GM12878 (cell line): ENCODE measurements around the gene FTL. TPM values are rescaled to one million over a fixed set of nuclear protein-coding genes. Genes with fewer than 3 reads are reported as not detected.
A peak's percentile ranks its signal among the peaks of the same experiment; 100 is the strongest.

ENCODE experiments used
- ATAC-seq: fragments of 200-7000 bp; cut with Tn5 transposase; 3 replicates; pipeline ENCODE4 v1.9.1; 2020; ENCODE audit warnings: mild to moderate bottlenecking, moderate library complexity
- BruUV-seq: library from RNA; stranded (reverse); fragments of 400-500 nt; replicated peaks from 2 replicates; lab custom pipeline; 2021; lab: Mats Ljungman, UMichigan
- CTCF ChIA-PET: fragments of 300-600 bp; sonication (Branson Sonifier 250); formaldehyde crosslinking; extraction: SDS; loops from one replicate; lab custom pipeline; 2021; ENCODE audit warnings: inconsistent platforms; lab: Yijun Ruan, JAX
- POLR2A ChIA-PET: fragments of 350-600 bp; formaldehyde crosslinking; extraction: SDS; loops from one replicate; lab custom pipeline; 2021; ENCODE audit warnings: inconsistent platforms; lab: Charles Lee
- RAD21 ChIA-PET: fragments of 300-600 bp; sonication (Branson Sonifier 250); formaldehyde crosslinking; loops from one replicate; lab custom pipeline; 2023; ENCODE audit warnings: antibody characterized with exemption; ENCODE audit not compliant: unreplicated experiment; lab: Charles Lee
- SMC1A ChIA-PET: fragments of 300-600 bp; sonication (Branson Sonifier 250); formaldehyde crosslinking; loops from one replicate; lab custom pipeline; 2023; ENCODE audit not compliant: unreplicated experiment, uncharacterized antibody; lab: Charles Lee
- DNase-seq: peaks from one replicate; pipeline ENCODE4 v3.0.0-alpha.2; 2011; ENCODE audit warnings: low read depth, low spot score
- FAIRE-seq: peaks from 3 replicates; lab custom pipeline; 2011; peaks lifted over from hg19 to GRCh38; lab: Jason Lieb, UNC
- H2AFZ ChIP-seq: 2 replicates; pipeline ENCODE4 v1.6.0; 2011; ENCODE audit warnings: low read depth, low read length, control low read depth; ENCODE audit not compliant: control insufficient read depth
- H3K27ac ChIP-seq: 2 replicates; pipeline ENCODE4 v1.5.1; 2011; ENCODE audit warnings: control low read depth; ENCODE audit not compliant: control insufficient read depth, insufficient read depth
- H3K27me3 ChIP-seq, 2 experiments: replicated peaks in 1 of 2; 2 replicates each; pipeline versions ENCODE4 v1.6.0 to v1.6.1; 2011; ENCODE audit warnings: low read length in 1 of 2; ENCODE audit not compliant: control insufficient read depth in 2 of 2, insufficient read depth in 2 of 2
- H3K36me3 ChIP-seq, 2 experiments: 2 replicates each; pipeline ENCODE4 v1.5.1; 2011; ENCODE audit warnings: low read length in 1 of 2; ENCODE audit not compliant: control insufficient read depth in 2 of 2, insufficient read depth in 2 of 2
- H3K4me1 ChIP-seq: 2 replicates; pipeline ENCODE4 v1.6.1; 2011; ENCODE audit warnings: mild to moderate bottlenecking, low read length, moderate library complexity, mixed read lengths; ENCODE audit not compliant: control insufficient read depth, insufficient read depth
- H3K4me2 ChIP-seq: 2 replicates; pipeline ENCODE4 v1.6.0; 2011; ENCODE audit warnings: control low read depth; ENCODE audit not compliant: control insufficient read depth, insufficient read depth
- H3K4me3 ChIP-seq: fragments of 200-600 bp; sonication (generic); 2 replicates; pipeline ENCODE4 v1.5.1; 2016
- H3K79me2 ChIP-seq: 2 replicates; pipeline ENCODE4 v1.6.0; 2011; ENCODE audit warnings: low read length; ENCODE audit not compliant: control insufficient read depth, insufficient read depth
- H3K9ac ChIP-seq: 2 replicates; pipeline ENCODE4 v1.8.0; 2011; ENCODE audit warnings: low read length, control low read depth, mixed read lengths; ENCODE audit not compliant: control insufficient read depth, insufficient read depth
- H3K9me3 ChIP-seq: replicated peaks from 3 replicates; pipeline ENCODE4 v1.5.1; 2011; ENCODE audit warnings: mild to moderate bottlenecking, low read length; ENCODE audit not compliant: control insufficient read depth, insufficient read depth
- H4K20me1 ChIP-seq: 2 replicates; pipeline ENCODE4 v1.6.0; 2011; ENCODE audit not compliant: control insufficient read depth, insufficient read depth
- CEBPB ChIP-seq, 2 experiments: fragments of 150-350 bp in 1 of 2; IDR thresholded peaks; 2 replicates each; pipeline ENCODE4 v1.6.1; 2012 to 2014; ENCODE audit warnings: low read depth in 2 of 2, low read length in 2 of 2, borderline replicate concordance in 1 of 2, inconsistent platforms in 1 of 2
- CHD1 ChIP-seq: IDR thresholded peaks from 2 replicates; pipeline ENCODE4 v1.6.1; 2012; ENCODE audit warnings: low read depth, low read length, improper control_type of control experiment
- EED ChIP-seq: sonication (generic); IDR thresholded peaks from 2 replicates; pipeline ENCODE4 v1.6.1; 2016; ENCODE audit warnings: antibody characterized with exemption, low read depth
- FOXK2 ChIP-seq: fragments of 450-650 bp; IDR thresholded peaks from 2 replicates; pipeline ENCODE4 v1.6.1; 2017; ENCODE audit warnings: mild to moderate bottlenecking, moderate library complexity
- GATAD2B ChIP-seq: fragments of 450-650 bp; conservative IDR thresholded peaks from 2 replicates; pipeline ENCODE4 v1.6.1; 2017; ENCODE audit warnings: low read depth, mild to moderate bottlenecking, moderate library complexity
- MEF2A ChIP-seq: IDR thresholded peaks from 2 replicates; pipeline ENCODE4 v1.6.1; 2011; ENCODE audit warnings: low read depth, mild to moderate bottlenecking, low read length, moderate library complexity; ENCODE audit not compliant: insufficient read depth
- WGBS: methylation state at CpG from one replicate; pipeline ENCODE4 v1.1.6; 2016; ENCODE audit warnings: low lambda C conversion rate; ENCODE audit not compliant: insufficient replicate concordance, insufficient coverage; ENCODE audit errors: missing lambda C conversion rate; 5-methylcytosine and 5-hydroxymethylcytosine counted together
- in situ Hi-C: fragments of 300-500 bp; cut with MboI; formaldehyde crosslinking; loops from 9 replicates; pipeline ENCODE4 v1.14.3; 2018; ENCODE audit warnings: mixed read lengths
- intact Hi-C: fragments of 100-400 bp; cut with micrococcal nuclease; formaldehyde crosslinking; loops from one replicate; pipeline ENCODE4 v1.14.2; 2022; ENCODE audit not compliant: unreplicated experiment
- polyA plus RNA-seq, 11 experiments: library from polyadenylated mRNA; depleted of rRNA in 4 of 11; unstranded in 6 of 11; stranded (reverse) in 5 of 11; fragments of >200 nt; fragmentation: Nextera tagmentation in 4 of 11; fragmentation: Illumina TruSeq in 1 of 11; extraction: Ambion mirVana in 4 of 11; extraction: Trizol in 1 of 11; gene quantifications; 1 replicate in 1 of 11; 2 replicates in 10 of 11; pipeline versions ENCODE4 v1.2.1 to v1.2.3, GENCODE V29; 2011 to 2016; ENCODE audit warnings: inconsistent platforms in 2 of 11, missing spikeins in 2 of 11, low read depth in 1 of 11
- total RNA-seq, 4 experiments: library from RNA; depleted of rRNA in 3 of 4; stranded (reverse); fragments of >200 nt in 3 of 4; fragmentation: Illumina TruSeq in 1 of 4; extraction: Trizol in 1 of 4; gene quantifications; 2 replicates each; pipeline versions ENCODE4 v1.2.1 to v1.2.3, GENCODE V29; 2013 to 2021
- TF ChIP-seq, protein P1 (sequence below): IDR thresholded peaks from 2 replicates; pipeline ENCODE4 v1.6.1; 2011; ENCODE audit warnings: mild to moderate bottlenecking, low read depth, low read length, moderate library complexity; ENCODE audit not compliant: insufficient replicate concordance
- TF ChIP-seq, protein P2 (sequence below): fragments of 450-650 bp; IDR thresholded peaks from 2 replicates; pipeline ENCODE4 v1.6.1; 2017; ENCODE audit warnings: antibody characterized with exemption, mild to moderate bottlenecking, moderate library complexity
- TF ChIP-seq, protein P3 (sequence below): fragments of 450-650 bp; IDR thresholded peaks from 2 replicates; pipeline ENCODE4 v1.6.1; 2016; ENCODE audit warnings: mild to moderate bottlenecking, moderate library complexity, borderline replicate concordance
- TF ChIP-seq, protein P4 (sequence below): IDR thresholded peaks from 2 replicates; pipeline ENCODE4 v1.6.1; 2011; ENCODE audit warnings: borderline replicate concordance, low read depth, mild to moderate bottlenecking, moderate library complexity, mixed read lengths, low read length; ENCODE audit not compliant: insufficient read depth; ENCODE audit errors: extremely low read length

FTL gene
- total and polyA plus RNA-seq, 10 of the 15 experiments (the other 5 are each of a cell fraction or from before 2014, with no cell fraction given): 364 to 8,913 (median 1,595) TPM

DNA sequence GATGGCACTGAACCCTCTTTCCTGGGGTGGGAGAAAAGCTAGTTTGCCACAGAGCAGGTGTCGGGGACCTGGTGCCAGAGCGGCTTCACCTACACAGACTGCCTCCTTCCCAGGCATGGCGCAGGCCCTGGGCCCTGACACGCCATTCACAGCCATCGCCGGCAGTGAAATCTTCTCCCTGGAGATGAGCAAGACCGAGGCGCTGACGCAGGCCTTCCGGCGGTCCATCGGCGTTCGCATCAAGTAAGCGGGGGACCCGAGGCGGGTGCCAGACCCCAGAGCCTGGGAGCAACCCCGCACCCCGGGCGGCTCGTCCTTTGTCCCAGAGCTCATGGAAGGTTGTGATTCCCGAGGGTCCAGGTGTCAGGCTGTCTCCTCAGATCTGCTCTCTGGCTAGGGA is 41.8 kb downstream of the FTL start (continued):
- TF ChIP-seq, protein P1, sequence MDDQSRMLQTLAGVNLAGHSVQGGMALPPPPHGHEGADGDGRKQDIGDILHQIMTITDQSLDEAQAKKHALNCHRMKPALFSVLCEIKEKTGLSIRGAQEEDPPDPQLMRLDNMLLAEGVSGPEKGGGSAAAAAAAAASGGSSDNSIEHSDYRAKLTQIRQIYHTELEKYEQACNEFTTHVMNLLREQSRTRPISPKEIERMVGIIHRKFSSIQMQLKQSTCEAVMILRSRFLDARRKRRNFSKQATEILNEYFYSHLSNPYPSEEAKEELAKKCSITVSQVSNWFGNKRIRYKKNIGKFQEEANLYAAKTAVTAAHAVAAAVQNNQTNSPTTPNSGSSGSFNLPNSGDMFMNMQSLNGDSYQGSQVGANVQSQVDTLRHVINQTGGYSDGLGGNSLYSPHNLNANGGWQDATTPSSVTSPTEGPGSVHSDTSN: peak; percentile 48
- TF ChIP-seq CEBPB (IDR thresholded peaks at IDR 0.05; ENCODE audit: borderline replicate concordance in 1 of 2, low read depth in 2 of 2, low read length in 2 of 2): no peak
- TF ChIP-seq, protein P2, sequence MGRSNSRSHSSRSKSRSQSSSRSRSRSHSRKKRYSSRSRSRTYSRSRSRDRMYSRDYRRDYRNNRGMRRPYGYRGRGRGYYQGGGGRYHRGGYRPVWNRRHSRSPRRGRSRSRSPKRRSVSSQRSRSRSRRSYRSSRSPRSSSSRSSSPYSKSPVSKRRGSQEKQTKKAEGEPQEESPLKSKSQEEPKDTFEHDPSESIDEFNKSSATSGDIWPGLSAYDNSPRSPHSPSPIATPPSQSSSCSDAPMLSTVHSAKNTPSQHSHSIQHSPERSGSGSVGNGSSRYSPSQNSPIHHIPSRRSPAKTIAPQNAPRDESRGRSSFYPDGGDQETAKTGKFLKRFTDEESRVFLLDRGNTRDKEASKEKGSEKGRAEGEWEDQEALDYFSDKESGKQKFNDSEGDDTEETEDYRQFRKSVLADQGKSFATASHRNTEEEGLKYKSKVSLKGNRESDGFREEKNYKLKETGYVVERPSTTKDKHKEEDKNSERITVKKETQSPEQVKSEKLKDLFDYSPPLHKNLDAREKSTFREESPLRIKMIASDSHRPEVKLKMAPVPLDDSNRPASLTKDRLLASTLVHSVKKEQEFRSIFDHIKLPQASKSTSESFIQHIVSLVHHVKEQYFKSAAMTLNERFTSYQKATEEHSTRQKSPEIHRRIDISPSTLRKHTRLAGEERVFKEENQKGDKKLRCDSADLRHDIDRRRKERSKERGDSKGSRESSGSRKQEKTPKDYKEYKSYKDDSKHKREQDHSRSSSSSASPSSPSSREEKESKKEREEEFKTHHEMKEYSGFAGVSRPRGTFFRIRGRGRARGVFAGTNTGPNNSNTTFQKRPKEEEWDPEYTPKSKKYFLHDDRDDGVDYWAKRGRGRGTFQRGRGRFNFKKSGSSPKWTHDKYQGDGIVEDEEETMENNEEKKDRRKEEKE: no peak
- TF ChIP-seq EED: no peak
- no peak for TF ChIP-seq CHD1

DNA sequence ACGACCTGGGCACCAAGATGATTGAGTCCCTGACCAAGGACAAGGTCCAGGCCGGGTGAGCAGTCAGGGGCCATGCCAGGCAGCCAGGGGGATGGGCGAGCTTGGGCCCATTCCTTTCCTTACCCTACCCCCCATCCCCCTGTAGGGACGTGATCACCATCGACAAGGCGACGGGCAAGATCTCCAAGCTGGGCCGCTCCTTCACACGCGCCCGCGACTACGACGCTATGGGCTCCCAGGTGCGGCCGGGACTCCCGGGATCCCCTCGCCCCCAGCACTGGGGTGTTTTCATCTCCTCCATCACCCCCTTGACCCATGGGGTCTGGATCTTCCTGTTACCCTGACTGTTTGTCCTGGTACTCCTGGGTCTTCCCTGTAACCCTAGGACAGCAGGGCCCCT is 44.7 kb downstream of the FTL start:
- RAD21 ChIA-PET: no interaction called here
- WGBS: 96% methylated on average over 18 of the region's 18 CpGs
- H2AFZ ChIP-seq: no peak overlapping the region
- TF ChIP-seq, protein P3, sequence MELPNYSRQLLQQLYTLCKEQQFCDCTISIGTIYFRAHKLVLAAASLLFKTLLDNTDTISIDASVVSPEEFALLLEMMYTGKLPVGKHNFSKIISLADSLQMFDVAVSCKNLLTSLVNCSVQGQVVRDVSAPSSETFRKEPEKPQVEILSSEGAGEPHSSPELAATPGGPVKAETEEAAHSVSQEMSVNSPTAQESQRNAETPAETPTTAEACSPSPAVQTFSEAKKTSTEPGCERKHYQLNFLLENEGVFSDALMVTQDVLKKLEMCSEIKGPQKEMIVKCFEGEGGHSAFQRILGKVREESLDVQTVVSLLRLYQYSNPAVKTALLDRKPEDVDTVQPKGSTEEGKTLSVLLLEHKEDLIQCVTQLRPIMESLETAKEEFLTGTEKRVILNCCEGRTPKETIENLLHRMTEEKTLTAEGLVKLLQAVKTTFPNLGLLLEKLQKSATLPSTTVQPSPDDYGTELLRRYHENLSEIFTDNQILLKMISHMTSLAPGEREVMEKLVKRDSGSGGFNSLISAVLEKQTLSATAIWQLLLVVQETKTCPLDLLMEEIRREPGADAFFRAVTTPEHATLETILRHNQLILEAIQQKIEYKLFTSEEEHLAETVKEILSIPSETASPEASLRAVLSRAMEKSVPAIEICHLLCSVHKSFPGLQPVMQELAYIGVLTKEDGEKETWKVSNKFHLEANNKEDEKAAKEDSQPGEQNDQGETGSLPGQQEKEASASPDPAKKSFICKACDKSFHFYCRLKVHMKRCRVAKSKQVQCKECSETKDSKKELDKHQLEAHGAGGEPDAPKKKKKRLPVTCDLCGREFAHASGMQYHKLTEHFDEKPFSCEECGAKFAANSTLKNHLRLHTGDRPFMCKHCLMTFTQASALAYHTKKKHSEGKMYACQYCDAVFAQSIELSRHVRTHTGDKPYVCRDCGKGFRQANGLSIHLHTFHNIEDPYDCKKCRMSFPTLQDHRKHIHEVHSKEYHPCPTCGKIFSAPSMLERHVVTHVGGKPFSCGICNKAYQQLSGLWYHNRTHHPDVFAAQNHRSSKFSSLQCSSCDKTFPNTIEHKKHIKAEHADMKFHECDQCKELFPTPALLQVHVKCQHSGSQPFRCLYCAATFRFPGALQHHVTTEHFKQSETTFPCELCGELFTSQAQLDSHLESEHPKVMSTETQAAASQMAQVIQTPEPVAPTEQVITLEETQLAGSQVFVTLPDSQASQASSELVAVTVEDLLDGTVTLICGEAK: no peak
- TF ChIP-seq EED (no peak), FOXK2 (no peak), GATAD2B (no peak), MEF2A (no peak)
- TF ChIP-seq, protein P1: no peak
- TF ChIP-seq, protein P4, sequence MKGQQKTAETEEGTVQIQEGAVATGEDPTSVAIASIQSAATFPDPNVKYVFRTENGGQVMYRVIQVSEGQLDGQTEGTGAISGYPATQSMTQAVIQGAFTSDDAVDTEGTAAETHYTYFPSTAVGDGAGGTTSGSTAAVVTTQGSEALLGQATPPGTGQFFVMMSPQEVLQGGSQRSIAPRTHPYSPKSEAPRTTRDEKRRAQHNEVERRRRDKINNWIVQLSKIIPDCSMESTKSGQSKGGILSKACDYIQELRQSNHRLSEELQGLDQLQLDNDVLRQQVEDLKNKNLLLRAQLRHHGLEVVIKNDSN: no peak

More for the DNA sequence above, 44.7 kb downstream of the FTL start:
- H3K4me3 ChIP-seq: no peak overlapping the region
- H4K20me1 ChIP-seq: no peaks in the 10 kb centered on the region
- in situ Hi-C loops: no loop called here
- ATAC-seq (no peak), DNase-seq (no peak), FAIRE-seq (no peak)
- no peak overlapping the region for H3K27ac ChIP-seq
- H3K9me3 ChIP-seq: no peaks in the 10 kb centered on the region
- no peaks in the 10 kb centered on the region for H3K4me1 ChIP-seq
- peaks cover 17 to 24% of the 10 kb centered on the region in 2 experiments for H3K36me3 ChIP-seq
- ChIA-PET CTCF (interaction anchor here (0.6 to 3.2 kb wide), 2 partner anchors 11 to 316 kb away, joined by 3 to 16 read pairs; no protein-coding TSS in a partner anchor), SMC1A (no interaction called here), POLR2A (no interaction called here)
- H3K79me2 ChIP-seq: no peaks in the 10 kb centered on the region
- H3K4me2 ChIP-seq: no peak overlapping the region
- no peaks in the 10 kb centered on the region for H3K27me3 ChIP-seq
- intact Hi-C loops: no loop called here
- H3K9ac ChIP-seq: no peak overlapping the region
- BruUV-seq: no TSS peak
